ENCODE measurements around the gene ZNF730. TPM values are rescaled to one million over a fixed set of nuclear protein-coding genes. Genes with fewer than 3 reads are reported as not detected.
A peak's percentile ranks its signal among the peaks of the same experiment; 100 is the strongest.
"Not testable (repeated sequence)": the region's sequence is repeated elsewhere in the genome, so short reads cannot be mapped to it uniquely, and the experiment has no call there.

ZNF730 gene
- total RNA-seq = 0.68 and 0.85 TPM in 2 replicates

- H3K9me3 Mint-ChIP-seq = peaks cover 24% of the 10 kb centered on the region
- H3K27me3 Mint-ChIP-seq = peaks cover 1% of the 10 kb centered on the region
- H3K36me3 Mint-ChIP-seq (ENCODE audit: low read depth) = peaks cover 4% of the 10 kb centered on the region
- DNase-seq = peak; percentile 75
- H3K4me1 Mint-ChIP-seq = no peaks in the 10 kb centered on the region
- H3K4me3 Mint-ChIP-seq = peak within 1 kb of the TSS; percentile 75
- intact Hi-C loops (cut with micrococcal nuclease) = no loop called here
- peak within 1 kb of the TSS; percentile 37 for H3K27ac Mint-ChIP-seq
Measured at GRCh38 chr19:23116802-23117571, at the start of gene ZNF730. Gene ZNF730 (plus strand): TSS chr19:23117025. CDS start chr19:23117174, 149 bp downstream.

GRCh38 chr19:23070353-23071146 lies 46.3 kb upstream of the ZNF730 start:
- DNase-seq = no peak
- no peak overlapping the region for H3K4me3 Mint-ChIP-seq
- no peak overlapping the region for H3K27ac Mint-ChIP-seq
- peaks cover 2% of the 10 kb centered on the region for H3K36me3 Mint-ChIP-seq (ENCODE audit: low read depth)
- no peaks in the 10 kb centered on the region for H3K4me1 Mint-ChIP-seq
- H3K9me3 Mint-ChIP-seq = peaks cover 28% of the 10 kb centered on the region
- no peaks in the 10 kb centered on the region for H3K27me3 Mint-ChIP-seq
- intact Hi-C loops (cut with micrococcal nuclease) = no loop called here

- peaks cover 31% of the 10 kb centered on the region for H3K9me3 Mint-ChIP-seq
- intact Hi-C loops (cut with micrococcal nuclease) = no loop called here
- H3K4me3 Mint-ChIP-seq = no peak overlapping the region
- no peaks in the 10 kb centered on the region for H3K27me3 Mint-ChIP-seq
- no peak for DNase-seq
- H3K36me3 Mint-ChIP-seq (ENCODE audit: low read depth) = peaks cover 2% of the 10 kb centered on the region
- H3K4me1 Mint-ChIP-seq = no peaks in the 10 kb centered on the region
- H3K27ac Mint-ChIP-seq = no peak overlapping the region
Measured at GRCh38 chr19:23071147-23071511, 45.7 kb upstream of the ZNF730 start.

- H3K9me3 Mint-ChIP-seq = peaks cover 20% of the 10 kb centered on the region
- H3K4me1 Mint-ChIP-seq = no peaks in the 10 kb centered on the region
- no peak overlapping the region for H3K27ac Mint-ChIP-seq
- H3K36me3 Mint-ChIP-seq (ENCODE audit: low read depth) = peaks cover 2% of the 10 kb centered on the region
- intact Hi-C loops (cut with micrococcal nuclease) = no loop called here
- H3K4me3 Mint-ChIP-seq = peak overlapping the region; percentile 37
- peak; percentile 56 for DNase-seq
- H3K27me3 Mint-ChIP-seq = no peaks in the 10 kb centered on the region
Measured at GRCh38 chr19:23075031-23075733, 41.6 kb upstream of the ZNF730 start.

GRCh38 chr19:23077776-23078175 lies 39.0 kb upstream of the ZNF730 start:
- peaks cover 12% of the 10 kb centered on the region for H3K9me3 Mint-ChIP-seq
- H3K27ac Mint-ChIP-seq; H3K4me3 Mint-ChIP-seq; H3K27me3 Mint-ChIP-seq; H3K36me3 Mint-ChIP-seq (ENCODE audit: low read depth); DNase-seq; intact Hi-C loops (cut with micrococcal nuclease); H3K4me1 Mint-ChIP-seq: not testable (repeated sequence)

- no peak for DNase-seq
- Mint-ChIP-seq H3K27ac (no peak overlapping the region), H3K36me3 (ENCODE audit: low read depth) (peaks cover 8% of the 10 kb centered on the region), H3K27me3 (no peaks in the 10 kb centered on the region), H3K4me1 (no peaks in the 10 kb centered on the region), H3K9me3 (peaks cover 32% of the 10 kb centered on the region), H3K4me3 (no peak overlapping the region)
- intact Hi-C loops (cut with micrococcal nuclease) = no loop called here
Measured at GRCh38 chr19:23093832-23094231, 23.0 kb upstream of the ZNF730 start.

GRCh38 chr19:23095418-23095817 lies 21.4 kb upstream of the ZNF730 start:
- no peak overlapping the region for H3K4me3 Mint-ChIP-seq
- intact Hi-C loops (cut with micrococcal nuclease) = no loop called here
- H3K4me1 Mint-ChIP-seq = no peaks in the 10 kb centered on the region
- H3K27ac Mint-ChIP-seq = no peak overlapping the region
- H3K9me3 Mint-ChIP-seq = peaks cover 37% of the 10 kb centered on the region
- no peak for DNase-seq
- peaks cover 2% of the 10 kb centered on the region for H3K36me3 Mint-ChIP-seq (ENCODE audit: low read depth)
- no peaks in the 10 kb centered on the region for H3K27me3 Mint-ChIP-seq

- no peak for DNase-seq
- Mint-ChIP-seq H3K27ac (no peak overlapping the region), H3K4me1 (no peaks in the 10 kb centered on the region), H3K4me3 (no peak overlapping the region), H3K36me3 (ENCODE audit: low read depth) (peaks cover 2% of the 10 kb centered on the region), H3K9me3 (peaks cover 35% of the 10 kb centered on the region), H3K27me3 (no peaks in the 10 kb centered on the region)
- intact Hi-C loops (cut with micrococcal nuclease) = no loop called here
Measured at GRCh38 chr19:23098286-23098685, 18.5 kb upstream of the ZNF730 start.

GRCh38 chr19:23098988-23099387 lies 17.8 kb upstream of the ZNF730 start:
- Mint-ChIP-seq H3K27ac (no peak overlapping the region), H3K36me3 (ENCODE audit: low read depth) (peaks cover 2% of the 10 kb centered on the region), H3K4me1 (no peaks in the 10 kb centered on the region), H3K9me3 (peaks cover 35% of the 10 kb centered on the region), H3K27me3 (no peaks in the 10 kb centered on the region), H3K4me3 (no peak overlapping the region)
- DNase-seq = no peak
- intact Hi-C loops (cut with micrococcal nuclease) = no loop called here

- H3K4me1 Mint-ChIP-seq = no peaks in the 10 kb centered on the region
- H3K4me3 Mint-ChIP-seq = no peak overlapping the region
- H3K9me3 Mint-ChIP-seq = peaks cover 32% of the 10 kb centered on the region
- intact Hi-C loops (cut with micrococcal nuclease) = no loop called here
- H3K27ac Mint-ChIP-seq = no peak overlapping the region
- H3K27me3 Mint-ChIP-seq = no peaks in the 10 kb centered on the region
- H3K36me3 Mint-ChIP-seq (ENCODE audit: low read depth) = peaks cover 2% of the 10 kb centered on the region
- DNase-seq = no peak
Measured at GRCh38 chr19:23099966-23100365, 16.9 kb upstream of the ZNF730 start.

GRCh38 chr19:23101241-23101640 lies 15.6 kb upstream of the ZNF730 start:
- intact Hi-C loops (cut with micrococcal nuclease) = no loop called here
- Mint-ChIP-seq H3K27ac (no peak overlapping the region), H3K4me1 (no peaks in the 10 kb centered on the region), H3K9me3 (peaks cover 26% of the 10 kb centered on the region), H3K4me3 (no peak overlapping the region), H3K27me3 (no peaks in the 10 kb centered on the region), H3K36me3 (ENCODE audit: low read depth) (no peaks in the 10 kb centered on the region)
- no peak for DNase-seq

GRCh38 chr19:23118400-23118799 lies 1.6 kb downstream of the ZNF730 start:
- Mint-ChIP-seq H3K27ac (no peak overlapping the region), H3K9me3 (peaks cover 24% of the 10 kb centered on the region), H3K4me3 (no peak overlapping the region), H3K4me1 (no peaks in the 10 kb centered on the region), H3K27me3 (peaks cover 1% of the 10 kb centered on the region), H3K36me3 (ENCODE audit: low read depth) (peaks cover 4% of the 10 kb centered on the region)
- intact Hi-C loops (cut with micrococcal nuclease) = no loop called here
- DNase-seq = no peak

GRCh38 chr19:23134211-23134610 lies 17.4 kb downstream of the ZNF730 start:
- H3K4me3 Mint-ChIP-seq; H3K27ac Mint-ChIP-seq; intact Hi-C loops (cut with micrococcal nuclease); H3K27me3 Mint-ChIP-seq; H3K9me3 Mint-ChIP-seq; DNase-seq; H3K4me1 Mint-ChIP-seq; H3K36me3 Mint-ChIP-seq (ENCODE audit: low read depth): not testable (repeated sequence)
